Stomach (tissue), 4 donors: Measurements from ENCODE around the gene MAN2A1.

Experiments
- EP300 ChIP-seq: sonication (generic); formaldehyde crosslinking; IDR thresholded peaks from one replicate; pipeline ENCODE4 v1.6.1; 2017; ENCODE audit warnings: antibody characterized with exemption
- POLR2A ChIP-seq, 4 donors: fragments of 450-650 bp; IDR thresholded peaks; one replicate each; pipeline ENCODE4 v1.6.1; 2016; ENCODE audit warnings: antibody characterized with exemption in 4 of 4, control low read depth in 2 of 4, mild to moderate bottlenecking in 1 of 4, moderate library complexity in 1 of 4
- POLR2AphosphoS5 ChIP-seq, 3 donors: sonication (generic); formaldehyde crosslinking; IDR thresholded peaks; one replicate each; pipeline ENCODE4 v1.6.1; 2016; ENCODE audit warnings: antibody characterized with exemption in 3 of 3
- TF ChIP-seq, protein P1 (sequence below), 7 experiments: fragments of 450-650 bp in 4 of 7; fragments of 200-600 bp in 3 of 7; sonication (generic) in 3 of 7; IDR thresholded peaks; one replicate each; pipeline ENCODE4 v1.5.1; 2016 to 2019; ENCODE audit warnings: antibody characterized with exemption in 7 of 7, control low read depth in 2 of 7, mild to moderate bottlenecking in 1 of 7

DNA sequence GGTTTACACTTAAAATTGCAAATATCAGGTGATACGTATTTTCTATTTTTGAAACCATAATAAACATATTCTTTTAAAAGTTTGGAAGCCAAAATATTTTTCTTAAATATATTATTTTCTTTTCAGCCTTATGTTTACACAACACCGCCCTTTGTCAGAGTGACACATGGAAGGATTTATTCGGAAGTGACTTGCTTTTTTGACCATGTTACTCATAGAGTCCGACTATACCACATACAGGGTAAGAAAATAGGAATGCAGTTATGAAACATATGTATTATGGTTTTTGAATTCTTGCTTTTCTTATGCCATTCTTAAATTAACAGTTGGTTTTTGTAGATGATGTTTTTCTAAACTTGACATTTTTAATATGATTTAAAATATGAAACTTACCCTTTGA, 133.9 kb downstream of the MAN2A1 start:
- TF ChIP-seq POLR2A (IDR thresholded peaks at IDR 0.05) = no peak
- TF ChIP-seq, protein P1, sequence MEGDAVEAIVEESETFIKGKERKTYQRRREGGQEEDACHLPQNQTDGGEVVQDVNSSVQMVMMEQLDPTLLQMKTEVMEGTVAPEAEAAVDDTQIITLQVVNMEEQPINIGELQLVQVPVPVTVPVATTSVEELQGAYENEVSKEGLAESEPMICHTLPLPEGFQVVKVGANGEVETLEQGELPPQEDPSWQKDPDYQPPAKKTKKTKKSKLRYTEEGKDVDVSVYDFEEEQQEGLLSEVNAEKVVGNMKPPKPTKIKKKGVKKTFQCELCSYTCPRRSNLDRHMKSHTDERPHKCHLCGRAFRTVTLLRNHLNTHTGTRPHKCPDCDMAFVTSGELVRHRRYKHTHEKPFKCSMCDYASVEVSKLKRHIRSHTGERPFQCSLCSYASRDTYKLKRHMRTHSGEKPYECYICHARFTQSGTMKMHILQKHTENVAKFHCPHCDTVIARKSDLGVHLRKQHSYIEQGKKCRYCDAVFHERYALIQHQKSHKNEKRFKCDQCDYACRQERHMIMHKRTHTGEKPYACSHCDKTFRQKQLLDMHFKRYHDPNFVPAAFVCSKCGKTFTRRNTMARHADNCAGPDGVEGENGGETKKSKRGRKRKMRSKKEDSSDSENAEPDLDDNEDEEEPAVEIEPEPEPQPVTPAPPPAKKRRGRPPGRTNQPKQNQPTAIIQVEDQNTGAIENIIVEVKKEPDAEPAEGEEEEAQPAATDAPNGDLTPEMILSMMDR (IDR thresholded peaks at IDR 0.05) = no peak
- TF ChIP-seq EP300 = no peak
- no peak for TF ChIP-seq POLR2AphosphoS5 (IDR thresholded peaks at IDR 0.05)
